Measurements from ENCODE around the gene PPP2R5E.

GRCh38 chr14:63435838-63436237 lies 107.3 kb downstream of the PPP2R5E start:
- no peak for TF ChIP-seq EZH2 (IDR thresholded peaks at IDR 0.05; ENCODE audit: low read length, missing control alignments)
- TF ChIP-seq CTCF (conservative IDR thresholded peaks at IDR 0.05 in 1 of 2, IDR thresholded peaks at IDR 0.05 in 1 of 2; ENCODE audit: low read depth in 1 of 2, low read length in 2 of 2) = no peak
